WTC11 (cell line): Measurements from ENCODE around the gene HBA2.
"Not testable (repeated sequence)": the region's sequence is repeated elsewhere in the genome, so short reads cannot be mapped to it uniquely, and the experiment has no call there.

Experiments used
- CTCF ChIP-seq: fragments of 200-600 bp; IDR thresholded peaks from 2 replicates; pipeline ENCODE4 v1.8.0; 2022; ENCODE audit warnings: antibody characterized with exemption
- GABPB1 ChIP-seq: sonication (generic); formaldehyde crosslinking; IDR thresholded peaks from 2 replicates; pipeline ENCODE4 v1.8.1; 2023; ENCODE audit warnings: mild to moderate bottlenecking, missing genetic modification reagents
- JUN ChIP-seq: sonication (generic); formaldehyde crosslinking; IDR thresholded peaks from 2 replicates; pipeline ENCODE4 v1.8.0; 2023; ENCODE audit warnings: mild to moderate bottlenecking, missing genetic modification reagents
- KAT7 ChIP-seq: sonication (generic); formaldehyde crosslinking; IDR thresholded peaks from 2 replicates; pipeline ENCODE4 v1.8.1; 2023; ENCODE audit warnings: missing genetic modification reagents, mild to moderate bottlenecking, borderline replicate concordance
- MXD4 ChIP-seq: fragments of 250-450 bp; sonication (Bioruptor Pico); IDR thresholded peaks from 2 replicates; pipeline ENCODE4 v1.8.0; 2021; ENCODE audit warnings: mild to moderate bottlenecking, moderate library complexity, borderline replicate concordance
- NFYB ChIP-seq: sonication (generic); formaldehyde crosslinking; conservative IDR thresholded peaks from 2 replicates; pipeline ENCODE4 v1.8.0; 2022; ENCODE audit warnings: low read depth, missing genetic modification reagents
- NR1H2 ChIP-seq: sonication (generic); formaldehyde crosslinking; IDR thresholded peaks from 2 replicates; pipeline ENCODE4 v1.9.0; 2021; ENCODE audit warnings: mild to moderate bottlenecking, moderate library complexity, missing genetic modification reagents
- NR2C2 ChIP-seq: sonication (generic); formaldehyde crosslinking; IDR thresholded peaks from 2 replicates; pipeline ENCODE4 v1.8.0; 2022; ENCODE audit warnings: mild to moderate bottlenecking, missing genetic modification reagents
- PREB ChIP-seq: sonication (generic); formaldehyde crosslinking; IDR thresholded peaks from 2 replicates; pipeline ENCODE4 v1.8.1; 2022; ENCODE audit warnings: mild to moderate bottlenecking, missing genetic modification reagents, moderate library complexity, borderline replicate concordance
- SP1 ChIP-seq: sonication (generic); formaldehyde crosslinking; conservative IDR thresholded peaks from 2 replicates; pipeline ENCODE4 v1.8.1; 2022; ENCODE audit warnings: missing genetic modification reagents
- ZNF232 ChIP-seq: sonication (generic); formaldehyde crosslinking; IDR thresholded peaks from 2 replicates; pipeline ENCODE4 v1.8.0; 2022; ENCODE audit warnings: mild to moderate bottlenecking, missing genetic modification reagents
- ZNF512 ChIP-seq: sonication (generic); formaldehyde crosslinking; IDR thresholded peaks from 2 replicates; pipeline ENCODE4 v1.8.1; 2022; ENCODE audit warnings: missing genetic modification reagents, borderline replicate concordance

- not testable (repeated sequence) for TF ChIP-seq GABPB1; CTCF; PREB; MXD4 (CRISPR knock-in tag); SP1 (CRISPR knock-in tag); NR1H2 (CRISPR knock-in tag); NFYB (CRISPR knock-in tag); JUN; ZNF512 (CRISPR knock-in tag); ZNF232; NR2C2 (CRISPR knock-in tag); KAT7 (CRISPR knock-in tag)
These were observed 1.5 kb downstream of the HBA2 start for GRCh38 chr16:173928-174769.
